ENCODE data around the gene PTPN4.

DNA sequence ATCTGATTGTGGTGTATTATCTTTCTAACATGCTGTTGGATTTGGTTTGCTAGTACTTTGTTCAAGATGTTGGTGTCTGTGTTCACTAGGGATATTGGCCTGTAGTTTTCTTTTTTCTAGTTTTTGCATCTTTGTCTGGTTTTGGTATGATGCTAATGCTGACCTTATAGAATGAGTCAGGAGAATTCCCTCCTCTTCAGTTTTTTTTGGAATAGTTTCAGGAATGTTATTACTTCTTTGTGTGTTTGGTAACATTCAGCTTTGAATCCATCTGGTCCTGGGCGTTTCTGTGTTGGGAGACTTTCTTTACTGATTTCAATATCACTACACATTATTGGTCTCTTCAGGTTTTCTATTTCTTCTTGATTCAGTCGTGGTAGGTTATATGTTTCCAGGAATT, 129.0 kb downstream of the PTPN4 start:
- TF ChIP-seq, protein P1, sequence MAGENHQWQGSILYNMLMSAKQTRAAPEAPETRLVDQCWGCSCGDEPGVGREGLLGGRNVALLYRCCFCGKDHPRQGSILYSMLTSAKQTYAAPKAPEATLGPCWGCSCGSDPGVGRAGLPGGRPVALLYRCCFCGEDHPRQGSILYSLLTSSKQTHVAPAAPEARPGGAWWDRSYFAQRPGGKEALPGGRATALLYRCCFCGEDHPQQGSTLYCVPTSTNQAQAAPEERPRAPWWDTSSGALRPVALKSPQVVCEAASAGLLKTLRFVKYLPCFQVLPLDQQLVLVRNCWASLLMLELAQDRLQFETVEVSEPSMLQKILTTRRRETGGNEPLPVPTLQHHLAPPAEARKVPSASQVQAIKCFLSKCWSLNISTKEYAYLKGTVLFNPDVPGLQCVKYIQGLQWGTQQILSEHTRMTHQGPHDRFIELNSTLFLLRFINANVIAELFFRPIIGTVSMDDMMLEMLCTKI (IDR thresholded peaks at IDR 0.05; ENCODE audit: partially characterized antibody) = no peak
- TF ChIP-seq, protein P2, sequence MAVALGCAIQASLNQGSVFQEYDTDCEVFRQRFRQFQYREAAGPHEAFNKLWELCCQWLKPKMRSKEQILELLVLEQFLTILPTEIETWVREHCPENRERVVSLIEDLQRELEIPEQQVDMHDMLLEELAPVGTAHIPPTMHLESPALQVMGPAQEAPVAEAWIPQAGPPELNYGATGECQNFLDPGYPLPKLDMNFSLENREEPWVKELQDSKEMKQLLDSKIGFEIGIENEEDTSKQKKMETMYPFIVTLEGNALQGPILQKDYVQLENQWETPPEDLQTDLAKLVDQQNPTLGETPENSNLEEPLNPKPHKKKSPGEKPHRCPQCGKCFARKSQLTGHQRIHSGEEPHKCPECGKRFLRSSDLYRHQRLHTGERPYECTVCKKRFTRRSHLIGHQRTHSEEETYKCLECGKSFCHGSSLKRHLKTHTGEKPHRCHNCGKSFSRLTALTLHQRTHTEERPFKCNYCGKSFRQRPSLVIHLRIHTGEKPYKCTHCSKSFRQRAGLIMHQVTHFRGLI (CRISPR knock-in tag; IDR thresholded peaks at IDR 0.05) = no peak
- TF ChIP-seq RAD21 (CRISPR knock-in tag; conservative IDR thresholded peaks at IDR 0.05 in 1 of 2, IDR thresholded peaks at IDR 0.05 in 1 of 2) (no peak), DPF2 (IDR thresholded peaks at IDR 0.05) (no peak), LARP7 (IDR thresholded peaks at IDR 0.05) (no peak), POLR2AphosphoS5 (IDR thresholded peaks at IDR 0.05; ENCODE audit: control insufficient read depth, insufficient read depth, low read depth, low read length) (no peak), TAF1 (IDR thresholded peaks at IDR 0.05; ENCODE audit: control insufficient read depth, extremely low read depth, insufficient read depth, low read length, severe bottlenecking) (no peak), ZNF699 (CRISPR knock-in tag; IDR thresholded peaks at IDR 0.05; ENCODE audit: insufficient replicate concordance) (no peak), ZNF696 (CRISPR knock-in tag; conservative IDR thresholded peaks at IDR 0.05) (no peak), RBBP5 (IDR thresholded peaks at IDR 0.05; ENCODE audit: borderline replicate concordance, insufficient read depth, low read length, poor library complexity, severe bottlenecking) (no peak), FOSL1 (tag; conservative IDR thresholded peaks at IDR 0.05) (no peak)
- TF ChIP-seq, protein P3, sequence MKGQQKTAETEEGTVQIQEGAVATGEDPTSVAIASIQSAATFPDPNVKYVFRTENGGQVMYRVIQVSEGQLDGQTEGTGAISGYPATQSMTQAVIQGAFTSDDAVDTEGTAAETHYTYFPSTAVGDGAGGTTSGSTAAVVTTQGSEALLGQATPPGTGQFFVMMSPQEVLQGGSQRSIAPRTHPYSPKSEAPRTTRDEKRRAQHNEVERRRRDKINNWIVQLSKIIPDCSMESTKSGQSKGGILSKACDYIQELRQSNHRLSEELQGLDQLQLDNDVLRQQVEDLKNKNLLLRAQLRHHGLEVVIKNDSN (CRISPR knock-in tag; IDR thresholded peaks at IDR 0.05) = no peak

Data from K562 (cell line).